ENCODE results near the gene RHOD.

Gene RHOD

DNA sequence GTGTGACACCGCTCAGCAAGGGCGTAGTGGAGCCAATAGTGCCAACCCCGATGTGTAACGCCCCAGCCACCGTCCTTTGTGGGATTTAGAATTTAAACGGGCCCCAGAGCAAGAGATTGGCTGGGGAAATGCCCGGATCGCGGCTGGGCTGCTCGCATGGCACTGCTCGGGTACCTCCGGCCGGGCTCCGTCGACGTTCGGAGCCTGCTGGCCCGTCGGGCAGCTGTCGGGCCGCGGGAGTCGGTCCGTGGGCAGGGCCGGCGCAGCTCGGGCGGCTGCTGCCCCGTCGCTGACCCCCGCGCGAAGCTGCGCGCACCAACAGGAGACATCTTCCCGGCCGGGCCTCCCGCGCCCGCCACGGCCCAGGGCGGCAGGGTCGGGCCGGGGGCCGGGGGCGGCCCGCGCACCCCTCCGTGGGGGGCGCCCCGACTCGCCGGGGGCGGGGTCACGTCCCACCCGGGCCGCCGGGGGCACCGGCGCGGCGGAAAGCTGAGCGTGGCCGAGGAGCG, 61.1 kb downstream of the RHOD start:
- H3K4me3 ChIP-seq: peak overlapping the region; percentile 90 to 99
- peak overlapping the region; percentile 89 to 95 for H3K27ac ChIP-seq
- DNase-seq: peak; percentile 19 to 58
- intact Hi-C loops (cut with DNase I; ENCODE audit: low total_unique reads): no loop called here
- no peaks in the 10 kb centered on the region for H3K9me3 ChIP-seq
- TF ChIP-seq CTCF (IDR thresholded peaks at IDR 0.05): no peak
- H3K27me3 ChIP-seq: no peaks in the 10 kb centered on the region
- peaks cover 0 to 21% (median 13%) of the 10 kb centered on the region in 4 donors for H3K4me1 ChIP-seq
- no peaks in the 10 kb centered on the region for H3K36me3 ChIP-seq

GRCh38 chr11:67118181-67118766, 61.6 kb downstream of the RHOD start:
- intact Hi-C loops (cut with DNase I; ENCODE audit: low total_unique reads): no loop called here
- Histone ChIP-seq H3K27ac (peak overlapping the region; percentile 89 to 95), H3K36me3 (no peaks in the 10 kb centered on the region), H3K27me3 (no peaks in the 10 kb centered on the region), H3K4me3 (peak overlapping the region; percentile 90 to 99), H3K9me3 (no peaks in the 10 kb centered on the region), H3K4me1 (peaks cover 0 to 27% (median 13%) of the 10 kb centered on the region in 4 donors)
- TF ChIP-seq CTCF (IDR thresholded peaks at IDR 0.05): no peak
- peak; percentile 47 to 75 for DNase-seq

- no peaks in the 10 kb centered on the region for H3K27me3 ChIP-seq
- H3K27ac ChIP-seq: peak within 1 kb of the TSS; percentile 95 to 99
- DNase-seq: peak; percentile 99
- no peaks in the 10 kb centered on the region for H3K9me3 ChIP-seq
- intact Hi-C loops (cut with DNase I; ENCODE audit: low total_unique reads): no loop called here
- TF ChIP-seq CTCF (IDR thresholded peaks at IDR 0.05): peak in 1 of 2 experiments; percentile 6
- H3K4me3 ChIP-seq: peak within 1 kb of the TSS; percentile 90 to 99
- H3K4me1 ChIP-seq: peaks cover 0 to 34% (median 13%) of the 10 kb centered on the region in 4 donors
- peaks cover 0 to 4% (median 0%) of the 10 kb centered on the region in 3 donors for H3K36me3 ChIP-seq
Measured at GRCh38 chr11:67118801-67119584, 62.3 kb downstream of the RHOD start, which contains the start of gene KDM2A. KDM2A (plus strand) TSS chr11:67119263; CDS start chr11:67121317, 2,054 bp downstream.

GRCh38 chr11:67119585-67120391, 63.1 kb downstream of the RHOD start:
- Histone ChIP-seq H3K4me1 (peaks cover 0 to 39% (median 16%) of the 10 kb centered on the region in 4 donors), H3K9me3 (no peaks in the 10 kb centered on the region), H3K36me3 (peaks cover 0 to 6% (median 0%) of the 10 kb centered on the region in 3 donors), H3K27me3 (no peaks in the 10 kb centered on the region), H3K27ac (peak overlapping the region; percentile 95 to 99), H3K4me3 (peak overlapping the region; percentile 90 to 99)
- DNase-seq: peak; percentile 30 to 66
- peak in 1 of 2 experiments; percentile 30 for TF ChIP-seq CTCF (IDR thresholded peaks at IDR 0.05)
- intact Hi-C loops (cut with DNase I; ENCODE audit: low total_unique reads): no loop called here

GRCh38 chr11:67120456-67120855, 63.8 kb downstream of the RHOD start:
- intact Hi-C loops (cut with DNase I; ENCODE audit: low total_unique reads): no loop called here
- no peak for DNase-seq
- Histone ChIP-seq H3K4me3 (peak overlapping the region; percentile 90 to 99), H3K36me3 (peaks cover 0 to 6% (median 2%) of the 10 kb centered on the region in 3 donors), H3K4me1 (peaks cover 0 to 41% (median 16%) of the 10 kb centered on the region in 4 donors), H3K27ac (peak overlapping the region; percentile 95 to 99), H3K27me3 (no peaks in the 10 kb centered on the region), H3K9me3 (no peaks in the 10 kb centered on the region)
- no peak for TF ChIP-seq CTCF (IDR thresholded peaks at IDR 0.05)
